Mammary epithelial cell (primary cell): ENCODE data around the gene SLC20A1.

Experiments
- EZH2 ChIP-seq: IDR thresholded peaks from 2 replicates; pipeline ENCODE4 v1.6.1; 2012; ENCODE audit warnings: low read length, inconsistent platforms, borderline replicate concordance
- TF ChIP-seq, protein P1 (sequence below), 2 donors: IDR thresholded peaks in 1 of 2; conservative IDR thresholded peaks in 1 of 2; 2 replicates each; pipeline ENCODE4 v1.5.1; 2011 to 2012; ENCODE audit warnings: inconsistent platforms in 2 of 2, low read length in 2 of 2, mild to moderate bottlenecking in 2 of 2, control low read depth in 1 of 2, low read depth in 1 of 2; ENCODE audit not compliant: insufficient read depth in 1 of 2; ENCODE audit errors: extremely low read depth in 1 of 2

DNA sequence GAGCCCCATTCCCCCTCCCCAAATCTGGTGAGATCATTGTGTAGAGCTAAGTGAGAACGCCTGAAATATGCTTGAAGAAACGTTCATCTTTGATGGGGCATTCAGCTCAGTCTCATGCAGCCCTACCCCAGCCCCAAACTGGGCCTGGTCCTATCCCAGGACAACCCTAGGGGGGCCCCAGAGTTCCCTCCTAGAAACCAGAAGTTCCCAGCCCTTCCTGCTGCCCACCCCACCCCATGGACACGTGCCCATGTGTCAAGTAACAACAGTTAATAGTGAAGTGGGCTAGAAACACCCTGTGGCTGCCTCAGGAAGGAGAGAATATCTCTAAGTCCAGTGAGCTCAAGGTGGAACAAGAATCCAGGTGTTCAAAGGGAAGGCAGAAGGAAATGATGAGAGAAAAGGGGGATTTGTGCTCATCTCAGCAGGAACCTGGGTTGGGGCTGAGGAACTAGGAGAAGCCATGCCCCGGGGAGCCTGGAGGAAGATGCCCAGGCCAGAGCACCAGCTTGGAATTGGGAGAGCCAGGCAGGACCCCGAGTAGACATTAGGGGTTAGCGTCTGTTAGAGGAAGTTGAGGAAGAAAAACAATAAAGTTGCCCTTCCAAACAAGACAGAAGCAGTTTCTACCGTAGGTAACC lies 20.1 kb upstream of the SLC20A1 start:
- TF ChIP-seq, protein P1, sequence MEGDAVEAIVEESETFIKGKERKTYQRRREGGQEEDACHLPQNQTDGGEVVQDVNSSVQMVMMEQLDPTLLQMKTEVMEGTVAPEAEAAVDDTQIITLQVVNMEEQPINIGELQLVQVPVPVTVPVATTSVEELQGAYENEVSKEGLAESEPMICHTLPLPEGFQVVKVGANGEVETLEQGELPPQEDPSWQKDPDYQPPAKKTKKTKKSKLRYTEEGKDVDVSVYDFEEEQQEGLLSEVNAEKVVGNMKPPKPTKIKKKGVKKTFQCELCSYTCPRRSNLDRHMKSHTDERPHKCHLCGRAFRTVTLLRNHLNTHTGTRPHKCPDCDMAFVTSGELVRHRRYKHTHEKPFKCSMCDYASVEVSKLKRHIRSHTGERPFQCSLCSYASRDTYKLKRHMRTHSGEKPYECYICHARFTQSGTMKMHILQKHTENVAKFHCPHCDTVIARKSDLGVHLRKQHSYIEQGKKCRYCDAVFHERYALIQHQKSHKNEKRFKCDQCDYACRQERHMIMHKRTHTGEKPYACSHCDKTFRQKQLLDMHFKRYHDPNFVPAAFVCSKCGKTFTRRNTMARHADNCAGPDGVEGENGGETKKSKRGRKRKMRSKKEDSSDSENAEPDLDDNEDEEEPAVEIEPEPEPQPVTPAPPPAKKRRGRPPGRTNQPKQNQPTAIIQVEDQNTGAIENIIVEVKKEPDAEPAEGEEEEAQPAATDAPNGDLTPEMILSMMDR (conservative IDR thresholded peaks at IDR 0.05 in 1 of 2, IDR thresholded peaks at IDR 0.05 in 1 of 2; ENCODE audit: extremely low read depth in 1 of 2, insufficient read depth in 1 of 2, low read depth in 1 of 2, low read length in 2 of 2), result no peak
- TF ChIP-seq EZH2, result no peak
